HEK293 (cell line): ENCODE data around the gene HP1BP3.

Experiments
- CTCF ChIA-PET: fragments of 350-600 bp; formaldehyde crosslinking; extraction: SDS; loops from one replicate; lab custom pipeline; 2021; ENCODE audit warnings: antibody characterized with exemption; lab: Yijun Ruan, JAX
- POLR2A ChIA-PET: fragments of 300-600 bp; formaldehyde crosslinking; extraction: SDS; loops from one replicate; lab custom pipeline; 2020; ENCODE audit warnings: antibody characterized with exemption, inconsistent platforms; lab: Yijun Ruan, JAX
- H3K27ac ChIP-seq: fragments of 200-500 bp; sonication (Bioruptor generic); 2 replicates; pipeline ENCODE4 v1.5.1; 2014; ENCODE audit warnings: low read depth, low read length, control low read depth, inconsistent platforms; ENCODE audit errors: extremely low read depth
- H3K36me3 ChIP-seq, 2 experiments: fragments of 200-500 bp in 1 of 2; sonication (Bioruptor generic) in 1 of 2; 1 replicate in 1 of 2; 2 replicates in 1 of 2; pipeline ENCODE4 v1.5.1; 2014 to 2017; ENCODE audit warnings: inconsistent platforms in 2 of 2, low read length in 2 of 2; ENCODE audit not compliant: control insufficient read depth in 2 of 2, insufficient read depth in 1 of 2
- H3K4me1 ChIP-seq: fragments of 200-500 bp; sonication (Bioruptor generic); 2 replicates; pipeline ENCODE4 v1.5.1; 2014; ENCODE audit warnings: mild to moderate bottlenecking, low read length, inconsistent platforms; ENCODE audit not compliant: control insufficient read depth, insufficient read depth
- H3K4me3 ChIP-seq: 2 replicates; pipeline ENCODE4 v1.5.1; 2011; ENCODE audit warnings: low read depth, mild to moderate bottlenecking, control low read depth, low read length, moderate library complexity
- H3K9me3 ChIP-seq: fragments of 200-500 bp; sonication (Bioruptor generic); 2 replicates; pipeline ENCODE4 v1.5.1; 2014; ENCODE audit warnings: low read depth, low read length, inconsistent platforms; ENCODE audit not compliant: control insufficient read depth, insufficient read depth
- MEIS1 ChIP-seq: sonication (generic); formaldehyde crosslinking; IDR thresholded peaks from 2 replicates; pipeline ENCODE4 v1.8.1; 2022; ENCODE audit warnings: missing genetic modification reagents, mild to moderate bottlenecking, borderline replicate concordance
- PRDM1 ChIP-seq: fragments of 450-650 bp; formaldehyde crosslinking; IDR thresholded peaks from 2 replicates; pipeline ENCODE4; 2016; ENCODE audit warnings: missing biosample characterization, missing genetic modification characterization
- SP2 ChIP-seq: fragments of 450-650 bp; formaldehyde crosslinking; IDR thresholded peaks from 2 replicates; pipeline ENCODE4 v1.5.1; 2016; ENCODE audit warnings: missing biosample characterization, missing genetic modification characterization
- SP7 ChIP-seq: fragments of 450-650 bp; formaldehyde crosslinking; IDR thresholded peaks from 2 replicates; pipeline ENCODE4 v1.5.1; 2016; ENCODE audit warnings: missing biosample characterization, missing genetic modification characterization
- ZNF169 ChIP-seq: fragments of 450-650 bp; formaldehyde crosslinking; IDR thresholded peaks from 2 replicates; pipeline ENCODE4 v1.5.1; 2016; ENCODE audit warnings: missing biosample characterization, missing genetic modification characterization
- ZNF174 ChIP-seq: fragments of 450-650 bp; formaldehyde crosslinking; IDR thresholded peaks from 2 replicates; pipeline ENCODE4 v1.5.0; 2017; ENCODE audit warnings: missing biosample characterization, mild to moderate bottlenecking, missing genetic modification characterization
- ZNF19 ChIP-seq: fragments of 450-650 bp; formaldehyde crosslinking; IDR thresholded peaks from 2 replicates; pipeline ENCODE4; 2016; ENCODE audit warnings: missing biosample characterization, missing genetic modification characterization, low read depth
- ZNF211 ChIP-seq: fragments of 450-650 bp; formaldehyde crosslinking; IDR thresholded peaks from 2 replicates; pipeline ENCODE4 v1.5.1; 2016; ENCODE audit warnings: low read depth, missing biosample characterization, missing genetic modification characterization
- ZNF324 ChIP-seq: fragments of 450-650 bp; formaldehyde crosslinking; IDR thresholded peaks from 2 replicates; pipeline ENCODE4 v1.5.1; 2016; ENCODE audit warnings: missing biosample characterization, missing genetic modification characterization
- ZNF426 ChIP-seq: fragments of 450-650 bp; formaldehyde crosslinking; IDR thresholded peaks from 2 replicates; pipeline ENCODE4 v1.5.1; 2017; ENCODE audit warnings: missing biosample characterization, missing genetic modification characterization, mild to moderate bottlenecking, inconsistent platforms, moderate library complexity
- ZNF473 ChIP-seq: fragments of 450-650 bp; formaldehyde crosslinking; IDR thresholded peaks from 2 replicates; pipeline ENCODE4 v1.5.1; 2017; ENCODE audit warnings: missing biosample characterization, missing genetic modification characterization
- ZNF830 ChIP-seq: fragments of 450-650 bp; IDR thresholded peaks from 2 replicates; pipeline ENCODE4 v1.5.0; 2018; ENCODE audit warnings: missing biosample characterization, missing genetic modification characterization, low read depth, mild to moderate bottlenecking, moderate library complexity
- ZSCAN30 ChIP-seq: fragments of 450-650 bp; IDR thresholded peaks from 2 replicates; pipeline ENCODE4 v1.5.1; 2018; ENCODE audit warnings: missing biosample characterization, mild to moderate bottlenecking, missing genetic modification characterization, moderate library complexity
- ZXDB ChIP-seq: fragments of 450-650 bp; formaldehyde crosslinking; IDR thresholded peaks from 2 replicates; pipeline ENCODE4 v1.5.1; 2016; ENCODE audit warnings: missing biosample characterization, missing genetic modification characterization
- TF ChIP-seq, protein P1 (sequence below): fragments of 450-650 bp; formaldehyde crosslinking; IDR thresholded peaks from 2 replicates; pipeline ENCODE4 v1.5.1; 2016; ENCODE audit warnings: missing biosample characterization, missing genetic modification characterization
- TF ChIP-seq, protein P2 (sequence below): fragments of 450-650 bp; formaldehyde crosslinking; IDR thresholded peaks from 2 replicates; pipeline ENCODE4 v1.5.1; 2016; ENCODE audit warnings: missing biosample characterization, missing genetic modification characterization
- TF ChIP-seq, protein P3 (sequence below): fragments of 450-650 bp; formaldehyde crosslinking; IDR thresholded peaks from 2 replicates; pipeline ENCODE4 v1.5.1; 2016; ENCODE audit warnings: missing biosample characterization, missing genetic modification characterization

The HP1BP3 gene

DNA sequence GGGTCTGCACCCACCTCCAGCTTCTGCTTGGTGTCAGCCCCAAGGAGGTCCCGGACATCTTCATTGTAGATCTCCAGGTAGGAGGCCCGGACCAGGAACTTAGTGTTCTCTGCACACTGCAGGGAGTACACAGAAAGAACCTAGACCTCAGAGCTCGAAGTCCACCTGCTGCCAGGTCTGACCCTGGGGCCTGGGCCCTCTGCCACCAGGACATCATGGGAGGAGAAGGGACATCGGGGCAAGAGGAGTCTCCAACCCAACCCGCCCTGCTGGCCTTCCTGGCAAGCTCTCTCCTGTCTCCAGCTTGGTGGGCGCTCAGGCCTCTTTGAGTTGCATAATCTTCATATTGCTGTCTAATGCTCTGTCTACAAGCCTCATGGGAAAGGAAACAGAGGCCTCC lies 73.7 kb downstream of the HP1BP3 start:
- POLR2A ChIA-PET: no interaction called here
- no peaks in the 10 kb centered on the region for H3K9me3 ChIP-seq
- peaks cover 0 to 4% of the 10 kb centered on the region in 2 experiments; a peak in 1 of 3 replicates for H3K36me3 ChIP-seq
- CTCF ChIA-PET: interaction anchor here (1.1 to 3.4 kb wide), 2 partner anchors 14 to 16 kb away, joined by 3 to 16 read pairs; no protein-coding TSS in a partner anchor
- no peak overlapping the region for H3K4me3 ChIP-seq
- TF ChIP-seq ZXDB (tag by site-specific recombination) (no peak), MEIS1 (no peak), ZNF174 (tag by site-specific recombination) (no peak), SP2 (no peak), ZNF324 (tag by site-specific recombination) (no peak), ZSCAN30 (tag by site-specific recombination) (no peak), ZNF169 (tag by site-specific recombination) (no peak)
- TF ChIP-seq, protein P1, sequence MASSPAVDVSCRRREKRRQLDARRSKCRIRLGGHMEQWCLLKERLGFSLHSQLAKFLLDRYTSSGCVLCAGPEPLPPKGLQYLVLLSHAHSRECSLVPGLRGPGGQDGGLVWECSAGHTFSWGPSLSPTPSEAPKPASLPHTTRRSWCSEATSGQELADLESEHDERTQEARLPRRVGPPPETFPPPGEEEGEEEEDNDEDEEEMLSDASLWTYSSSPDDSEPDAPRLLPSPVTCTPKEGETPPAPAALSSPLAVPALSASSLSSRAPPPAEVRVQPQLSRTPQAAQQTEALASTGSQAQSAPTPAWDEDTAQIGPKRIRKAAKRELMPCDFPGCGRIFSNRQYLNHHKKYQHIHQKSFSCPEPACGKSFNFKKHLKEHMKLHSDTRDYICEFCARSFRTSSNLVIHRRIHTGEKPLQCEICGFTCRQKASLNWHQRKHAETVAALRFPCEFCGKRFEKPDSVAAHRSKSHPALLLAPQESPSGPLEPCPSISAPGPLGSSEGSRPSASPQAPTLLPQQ (tag by site-specific recombination): no peak
- TF ChIP-seq, all 188 proteins: peak for 0
- Histone ChIP-seq H3K27ac (no peak overlapping the region), H3K4me1 (no peaks in the 10 kb centered on the region)

DNA sequence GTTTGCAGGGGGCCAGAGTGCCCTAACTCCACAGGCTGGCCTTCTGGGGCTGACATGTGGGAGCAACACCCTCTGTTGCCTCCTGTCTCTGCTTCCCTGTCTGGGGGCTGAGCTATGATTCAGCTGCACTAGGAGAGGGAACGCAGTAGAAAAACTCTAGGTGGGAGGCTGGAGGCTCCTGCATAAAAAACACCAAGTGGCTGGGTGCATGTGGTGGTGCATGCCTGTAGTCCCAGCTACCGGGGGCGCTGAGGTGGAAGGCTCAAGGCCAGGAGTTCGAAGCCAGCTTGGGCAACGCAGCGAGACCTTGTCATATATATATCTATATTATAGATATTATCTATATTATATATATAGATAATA lies 74.9 kb downstream of the HP1BP3 start:
- H3K36me3 ChIP-seq: peaks cover 0 to 4% of the 10 kb centered on the region in 2 experiments; a peak in 1 of 3 replicates
- CTCF ChIA-PET: interaction anchor here (0.6 to 3.4 kb wide), 3 partner anchors 15 to 965 kb away, joined by 3 to 16 read pairs (median 4); no protein-coding TSS in a partner anchor

More for the DNA sequence above, 74.9 kb downstream of the HP1BP3 start:
- TF ChIP-seq PRDM1: no peak
- TF ChIP-seq ZNF211: no peak
- TF ChIP-seq, protein P2, sequence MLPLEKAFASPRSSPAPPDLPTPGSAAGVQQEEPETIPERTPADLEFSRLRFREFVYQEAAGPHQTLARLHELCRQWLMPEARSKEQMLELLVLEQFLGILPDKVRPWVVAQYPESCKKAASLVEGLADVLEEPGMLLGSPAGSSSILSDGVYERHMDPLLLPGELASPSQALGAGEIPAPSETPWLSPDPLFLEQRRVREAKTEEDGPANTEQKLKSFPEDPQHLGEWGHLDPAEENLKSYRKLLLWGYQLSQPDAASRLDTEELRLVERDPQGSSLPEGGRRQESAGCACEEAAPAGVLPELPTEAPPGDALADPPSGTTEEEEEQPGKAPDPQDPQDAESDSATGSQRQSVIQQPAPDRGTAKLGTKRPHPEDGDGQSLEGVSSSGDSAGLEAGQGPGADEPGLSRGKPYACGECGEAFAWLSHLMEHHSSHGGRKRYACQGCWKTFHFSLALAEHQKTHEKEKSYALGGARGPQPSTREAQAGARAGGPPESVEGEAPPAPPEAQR: no peak
- TF ChIP-seq ZNF473: no peak
- no peak for TF ChIP-seq ZNF426 (tag by site-specific recombination)
- no peak for TF ChIP-seq SP7 (tag by site-specific recombination)
- TF ChIP-seq, protein P1 (tag by site-specific recombination): no peak
- no peak for TF ChIP-seq ZNF19
- TF ChIP-seq, protein P3, sequence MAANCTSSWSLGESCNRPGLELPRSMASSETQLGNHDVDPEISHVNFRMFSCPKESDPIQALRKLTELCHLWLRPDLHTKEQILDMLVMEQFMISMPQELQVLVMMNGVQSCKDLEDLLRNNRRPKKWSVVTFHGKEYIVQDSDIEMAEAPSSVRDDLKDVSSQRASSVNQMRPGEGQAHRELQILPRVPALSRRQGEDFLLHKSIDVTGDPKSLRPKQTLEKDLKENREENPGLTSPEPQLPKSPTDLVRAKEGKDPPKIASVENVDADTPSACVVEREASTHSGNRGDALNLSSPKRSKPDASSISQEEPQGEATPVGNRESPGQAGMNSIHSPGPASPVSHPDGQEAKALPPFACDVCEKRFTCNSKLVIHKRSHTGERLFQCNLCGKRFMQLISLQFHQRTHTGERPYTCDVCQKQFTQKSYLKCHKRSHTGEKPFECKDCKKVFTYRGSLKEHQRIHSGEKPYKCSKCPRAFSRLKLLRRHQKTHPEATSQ: no peak
- no peak for TF ChIP-seq ZNF830 (tag by site-specific recombination)
- Histone ChIP-seq H3K27ac (no peak overlapping the region), H3K4me1 (no peaks in the 10 kb centered on the region), H3K9me3 (no peaks in the 10 kb centered on the region), H3K4me3 (no peak overlapping the region)
- POLR2A ChIA-PET: no interaction called here
